Measurements from ENCODE around the gene CRIP1. TPM values are rescaled to one million over a fixed set of nuclear protein-coding genes. Genes with fewer than 3 reads are reported as not detected.

CRIP1 gene
- total RNA-seq, 4 donors from 2014 or later, result 33.8 to 239 (median 37.8) TPM

DNA sequence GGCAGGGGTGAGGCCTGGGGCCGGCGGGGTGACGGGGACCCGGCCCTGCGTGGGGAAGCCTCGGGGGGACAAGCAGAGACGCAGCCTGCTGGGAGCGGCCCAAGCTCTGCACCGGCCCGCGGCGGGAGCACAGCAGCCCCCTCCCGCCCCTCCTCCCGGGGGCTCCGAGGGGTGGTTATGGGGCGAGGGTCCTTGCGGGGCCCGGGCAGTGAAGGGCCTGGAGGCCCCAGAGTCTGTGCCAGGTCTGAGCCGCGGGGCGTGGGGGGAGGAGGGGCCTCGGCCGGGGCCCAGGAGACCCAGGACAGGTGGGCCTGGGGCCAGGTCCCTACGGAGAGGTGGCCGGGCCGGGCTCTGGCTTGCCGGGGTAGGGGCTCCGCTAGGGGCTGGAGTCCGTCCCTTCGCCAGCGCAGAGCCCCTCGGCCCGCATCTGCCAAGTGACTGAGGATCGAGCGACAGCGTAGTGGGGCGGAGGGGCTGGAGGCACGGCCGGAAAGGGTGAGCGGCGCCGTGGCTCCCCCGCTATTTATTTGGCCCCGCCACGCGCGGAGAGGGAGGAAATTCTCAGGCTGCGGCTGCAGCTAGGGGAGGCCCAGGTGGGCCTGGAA is 40.2 kb downstream of the CRIP1 start:
- peak overlapping the region in 1 of 4 donors; percentile 17 for H3K27ac ChIP-seq
- no peaks in the 10 kb centered on the region for H3K9me3 ChIP-seq
- no peak for TF ChIP-seq POLR2A (IDR thresholded peaks at IDR 0.05)
- TF ChIP-seq, protein P1, sequence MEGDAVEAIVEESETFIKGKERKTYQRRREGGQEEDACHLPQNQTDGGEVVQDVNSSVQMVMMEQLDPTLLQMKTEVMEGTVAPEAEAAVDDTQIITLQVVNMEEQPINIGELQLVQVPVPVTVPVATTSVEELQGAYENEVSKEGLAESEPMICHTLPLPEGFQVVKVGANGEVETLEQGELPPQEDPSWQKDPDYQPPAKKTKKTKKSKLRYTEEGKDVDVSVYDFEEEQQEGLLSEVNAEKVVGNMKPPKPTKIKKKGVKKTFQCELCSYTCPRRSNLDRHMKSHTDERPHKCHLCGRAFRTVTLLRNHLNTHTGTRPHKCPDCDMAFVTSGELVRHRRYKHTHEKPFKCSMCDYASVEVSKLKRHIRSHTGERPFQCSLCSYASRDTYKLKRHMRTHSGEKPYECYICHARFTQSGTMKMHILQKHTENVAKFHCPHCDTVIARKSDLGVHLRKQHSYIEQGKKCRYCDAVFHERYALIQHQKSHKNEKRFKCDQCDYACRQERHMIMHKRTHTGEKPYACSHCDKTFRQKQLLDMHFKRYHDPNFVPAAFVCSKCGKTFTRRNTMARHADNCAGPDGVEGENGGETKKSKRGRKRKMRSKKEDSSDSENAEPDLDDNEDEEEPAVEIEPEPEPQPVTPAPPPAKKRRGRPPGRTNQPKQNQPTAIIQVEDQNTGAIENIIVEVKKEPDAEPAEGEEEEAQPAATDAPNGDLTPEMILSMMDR (IDR thresholded peaks at IDR 0.05), result no peak
- H3K27me3 ChIP-seq, result peaks cover 0 to 12% of the 10 kb centered on the region in 2 donors
- H3K4me1 ChIP-seq, result peaks cover 0 to 38% (median 30%) of the 10 kb centered on the region in 4 donors
- DNase-seq, result peak in 1 of 3 donors; percentile 45
- no peaks in the 10 kb centered on the region for H3K36me3 ChIP-seq
- H3K4me3 ChIP-seq, result peak overlapping the region; percentile 21 to 67 (median 58)

- TF ChIP-seq, protein P1 (IDR thresholded peaks at IDR 0.05), result no peak
- TF ChIP-seq POLR2A (IDR thresholded peaks at IDR 0.05), result no peak
- Histone ChIP-seq H3K27ac (peak overlapping the region in 2 of 4 donors; percentile 17 to 50), H3K9me3 (no peaks in the 10 kb centered on the region), H3K4me1 (peaks cover 0 to 43% (median 30%) of the 10 kb centered on the region in 4 donors), H3K27me3 (peaks cover 0 to 12% of the 10 kb centered on the region in 2 donors), H3K36me3 (no peaks in the 10 kb centered on the region), H3K4me3 (peak overlapping the region; percentile 21 to 67 (median 66))
- no peak for DNase-seq
Observed at GRCh38 chr14:105527381-105527825, 40.7 kb downstream of the CRIP1 start.

GRCh38 chr14:105527826-105528585 is 41.3 kb downstream of the CRIP1 start:
- Histone ChIP-seq H3K9me3 (no peaks in the 10 kb centered on the region), H3K27me3 (peaks cover 0 to 12% of the 10 kb centered on the region in 2 donors), H3K4me1 (peaks cover 0 to 49% (median 30%) of the 10 kb centered on the region in 4 donors), H3K36me3 (no peaks in the 10 kb centered on the region), H3K27ac (peak overlapping the region in 3 of 4 donors; percentile 41 to 73 (median 50)), H3K4me3 (peak overlapping the region; percentile 58 to 67 (median 66))
- peak; percentile 70 to 90 (median 83) for DNase-seq
- TF ChIP-seq POLR2A (IDR thresholded peaks at IDR 0.05), result no peak
- TF ChIP-seq, protein P1 (IDR thresholded peaks at IDR 0.05), result peak; percentile 59 to 92 (median 89)

- DNase-seq, result no peak
Observed at GRCh38 chr14:105528586-105529318, 42.1 kb downstream of the CRIP1 start.

DNA sequence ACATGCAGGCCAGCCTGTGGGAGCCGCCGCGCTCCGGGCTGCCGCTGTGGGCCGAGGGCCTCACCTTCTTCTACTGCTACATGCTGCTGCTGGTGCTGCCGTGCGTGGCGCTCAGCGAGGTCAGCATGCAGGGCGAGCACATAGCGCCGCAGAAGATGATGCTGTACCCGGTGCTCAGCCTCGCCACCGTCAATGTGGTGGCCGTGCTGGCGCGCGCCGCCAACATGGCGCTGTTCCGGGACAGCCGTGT is 42.6 kb downstream of the CRIP1 start:
- no peak for DNase-seq
- peaks cover 0 to 12% of the 10 kb centered on the region in 2 donors for H3K27me3 ChIP-seq
- H3K36me3 ChIP-seq, result no peaks in the 10 kb centered on the region
- H3K27ac ChIP-seq, result peak overlapping the region in 1 of 4 donors; percentile 73
- H3K4me1 ChIP-seq, result peaks cover 0 to 52% (median 30%) of the 10 kb centered on the region in 4 donors
- H3K9me3 ChIP-seq, result no peaks in the 10 kb centered on the region
- H3K4me3 ChIP-seq, result peak overlapping the region; percentile 25 to 67 (median 62)
- TF ChIP-seq POLR2A (IDR thresholded peaks at IDR 0.05), result no peak
- TF ChIP-seq, protein P1 (IDR thresholded peaks at IDR 0.05), result no peak

More at GRCh38 chr14:105528586-105529318, 42.1 kb downstream of the CRIP1 start:
- TF ChIP-seq POLR2A (IDR thresholded peaks at IDR 0.05), result no peak
- TF ChIP-seq, protein P1 (IDR thresholded peaks at IDR 0.05), result no peak
- H3K27me3 ChIP-seq, result peaks cover 0 to 12% of the 10 kb centered on the region in 2 donors
- no peaks in the 10 kb centered on the region for H3K9me3 ChIP-seq
- peak overlapping the region in 1 of 4 donors; percentile 73 for H3K27ac ChIP-seq
- H3K4me1 ChIP-seq, result peaks cover 0 to 52% (median 30%) of the 10 kb centered on the region in 4 donors
- H3K4me3 ChIP-seq, result peak overlapping the region; percentile 58 to 67 (median 66)
- no peaks in the 10 kb centered on the region for H3K36me3 ChIP-seq
